ENCODE measurements around the gene MUCL3.

- TF ChIP-seq CTCF (IDR thresholded peaks at IDR 0.05) (no peak), POLR2A (IDR thresholded peaks at IDR 0.05) (no peak)
Observed at GRCh38 chr6:30900863-30901417, 39.8 kb upstream of the MUCL3 start.

All from uterus (tissue), 2 donors.